HG03060 (cell line): ENCODE data around the gene DDR2.

Experiments used
- ATAC-seq: cut with Tn5 transposase; IDR thresholded peaks from one replicate; pipeline ENCODE4 v1.9.1; 2021; ENCODE audit warnings: low read depth, moderate number of reproducible peaks; ENCODE audit not compliant: unreplicated experiment

The DDR2 gene

GRCh38 chr1:162670928-162671663, 38.8 kb downstream of the DDR2 start:
- no peak for ATAC-seq

DNA sequence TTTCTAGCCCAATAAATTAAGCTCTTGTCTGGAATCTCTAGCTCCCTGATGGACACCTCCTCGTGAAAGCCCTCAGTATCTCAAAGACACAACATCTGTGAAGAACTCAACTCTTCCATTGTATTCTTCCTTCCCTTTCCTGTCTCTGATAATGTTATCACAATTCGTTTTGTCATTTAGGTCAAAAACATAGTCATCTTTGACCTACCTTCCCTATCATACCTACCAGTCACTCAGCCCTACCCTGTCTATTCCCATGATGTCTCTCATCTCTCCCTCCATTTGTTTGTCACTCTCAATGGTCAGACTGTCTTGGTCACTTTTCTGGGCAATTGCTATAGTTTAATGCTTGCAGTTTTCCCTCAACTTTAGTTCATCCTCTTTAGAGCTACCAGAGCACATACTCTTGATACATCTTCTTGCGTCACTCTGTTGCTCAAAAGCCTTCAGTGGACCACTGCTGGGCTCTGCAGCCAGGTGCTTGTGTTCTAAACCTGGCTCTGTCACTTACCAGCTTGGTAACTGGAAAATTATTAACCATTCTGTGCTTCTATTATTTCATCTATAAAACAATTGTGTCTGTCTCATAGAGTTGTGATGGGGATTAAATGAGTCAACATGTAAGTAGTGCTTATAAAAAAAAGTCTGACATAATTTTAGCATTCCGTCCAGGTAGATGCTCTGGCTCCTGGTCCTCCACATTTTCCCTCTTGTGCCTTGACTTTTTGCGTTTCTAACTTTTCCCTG, 39.6 kb downstream of the DDR2 start:
- ATAC-seq, result no peak

- no peak for ATAC-seq
Measured at GRCh38 chr1:162672622-162673260, 40.5 kb downstream of the DDR2 start.

DNA sequence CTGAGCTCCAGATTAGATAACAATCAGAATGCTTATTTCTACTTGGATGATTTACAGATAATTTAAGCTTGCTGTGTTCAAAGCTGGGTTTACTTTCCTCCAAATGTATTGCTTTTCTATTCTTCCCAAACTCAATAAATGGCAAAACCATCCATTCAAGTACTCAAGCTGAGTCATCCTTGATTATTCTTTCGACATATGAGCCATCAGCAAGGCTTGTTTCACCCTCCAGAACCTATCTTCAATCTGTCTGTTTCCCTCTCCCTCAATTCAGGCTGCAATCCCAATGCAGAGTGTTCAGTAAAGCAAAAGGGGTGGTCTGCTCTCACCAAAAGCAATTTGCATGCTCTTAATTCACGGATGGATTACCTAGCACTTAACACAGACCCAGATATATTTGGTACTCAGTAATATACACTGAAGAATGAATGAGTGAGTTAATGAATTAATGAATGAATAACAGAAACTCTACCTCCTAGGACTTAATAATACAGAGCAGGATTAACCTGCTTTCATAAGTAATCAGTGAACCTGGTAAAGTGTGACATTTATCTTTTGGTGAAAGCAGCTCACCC, 41.9 kb downstream of the DDR2 start:
- ATAC-seq, result no peak

GRCh38 chr1:162676087-162676486, 43.8 kb downstream of the DDR2 start:
- no peak for ATAC-seq

DNA sequence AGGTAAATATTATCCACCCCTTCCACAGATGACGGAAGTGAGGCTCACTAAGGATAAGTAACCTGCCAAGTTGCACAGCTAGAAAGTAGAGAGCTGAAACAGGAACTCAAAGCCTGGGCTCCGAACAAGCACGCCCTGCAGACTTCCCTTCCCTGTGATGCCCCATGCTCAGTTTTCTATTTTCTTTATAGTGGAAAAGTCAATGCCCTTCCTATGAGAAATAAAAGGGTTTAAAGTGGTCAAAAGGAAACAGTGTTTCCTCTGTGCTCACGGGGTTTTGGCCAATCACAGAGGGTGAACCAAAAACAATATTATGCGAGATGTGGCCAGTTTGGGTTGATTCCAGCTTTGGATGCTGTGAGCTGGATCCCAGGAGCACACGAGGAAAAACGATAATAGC, 44.5 kb downstream of the DDR2 start:
- no peak for ATAC-seq

- ATAC-seq, result no peak
Measured at GRCh38 chr1:162677607-162678371, 45.5 kb downstream of the DDR2 start.

DNA sequence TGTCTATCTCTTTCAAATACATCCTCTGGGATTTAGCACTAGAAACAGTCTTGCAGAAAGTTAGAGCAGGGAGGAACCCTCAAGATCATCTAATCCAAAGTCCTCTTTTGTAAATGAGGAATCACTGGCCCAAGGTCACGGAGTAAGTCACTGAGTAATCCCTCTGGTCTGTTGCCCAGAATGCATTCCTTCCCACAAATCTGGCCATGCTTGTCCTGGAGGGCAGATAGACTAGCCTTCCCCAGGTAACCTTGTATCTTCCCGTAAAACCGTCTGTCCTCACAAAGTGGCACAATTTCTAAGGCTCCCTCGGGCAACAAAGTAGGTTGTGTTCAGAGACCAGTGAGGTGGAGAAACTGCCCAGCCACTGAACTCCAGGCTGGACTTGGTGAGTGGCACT, 46.2 kb downstream of the DDR2 start:
- ATAC-seq, result no peak

DNA sequence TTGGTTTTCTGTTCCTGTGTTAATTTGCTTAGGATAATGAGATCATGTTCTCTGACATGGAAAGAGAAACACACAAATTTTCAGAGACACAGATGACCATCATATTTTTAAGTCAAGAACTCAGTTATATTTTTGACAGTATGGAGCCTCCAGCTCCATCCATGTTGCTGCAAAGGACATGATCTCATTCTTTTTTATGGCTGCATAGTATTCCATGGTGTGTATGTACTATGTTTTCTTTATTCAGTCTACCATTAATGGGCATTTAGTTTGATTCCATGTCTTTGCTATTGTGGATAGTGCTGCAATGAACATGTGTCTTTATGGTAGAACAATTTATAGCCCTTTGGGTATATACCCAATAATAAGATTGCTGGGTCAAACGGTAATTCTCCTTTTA, 47.0 kb downstream of the DDR2 start:
- ATAC-seq, result no peak

DNA sequence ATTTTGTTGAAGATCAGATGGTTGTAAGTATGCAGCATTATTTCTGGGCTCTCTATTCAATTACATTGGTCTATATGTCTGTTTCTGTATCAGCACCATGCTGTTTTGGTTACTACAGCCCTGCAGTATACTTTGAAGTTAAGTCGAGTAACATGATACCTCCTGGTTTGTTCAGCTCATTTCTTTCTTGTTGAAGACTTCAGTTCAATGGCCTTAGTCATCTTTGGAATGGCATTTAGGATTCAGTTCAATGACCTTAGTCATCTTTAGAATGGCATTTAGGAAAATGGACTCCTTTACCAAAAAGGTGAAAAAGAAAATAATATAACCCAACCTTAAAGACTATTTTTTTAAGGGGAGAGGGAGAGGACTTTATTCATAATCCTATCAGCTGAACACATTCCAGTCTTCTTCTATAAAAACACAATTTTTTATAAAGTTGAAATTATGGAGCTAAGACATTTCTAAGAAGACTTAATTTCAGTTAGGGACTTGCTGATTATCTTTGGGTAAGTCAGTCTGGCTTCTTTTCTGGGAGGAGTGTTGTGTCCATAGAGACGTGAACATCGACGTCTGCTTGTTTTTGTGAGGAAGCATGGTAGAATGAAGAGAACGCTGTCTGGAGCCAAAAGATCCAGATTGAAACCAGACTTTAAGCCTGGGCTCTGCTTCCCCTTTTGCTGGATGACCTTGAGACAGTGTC, 48.3 kb downstream of the DDR2 start:
- no peak for ATAC-seq

DNA sequence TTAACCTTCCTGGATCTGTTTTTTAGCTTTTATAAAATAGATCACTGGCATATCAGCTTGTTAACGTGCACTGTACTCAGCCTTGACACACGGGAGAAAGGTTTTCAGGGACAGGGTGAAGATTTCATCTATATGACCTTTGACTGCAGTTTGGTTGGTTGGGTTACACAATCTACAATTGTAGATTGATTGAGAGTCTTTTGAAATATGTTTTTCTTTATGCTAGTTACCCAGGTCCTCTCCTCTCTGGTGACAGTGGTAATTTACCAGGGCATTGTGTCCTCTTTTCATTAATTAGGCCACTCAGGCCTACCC, 48.8 kb downstream of the DDR2 start:
- no peak for ATAC-seq

DNA sequence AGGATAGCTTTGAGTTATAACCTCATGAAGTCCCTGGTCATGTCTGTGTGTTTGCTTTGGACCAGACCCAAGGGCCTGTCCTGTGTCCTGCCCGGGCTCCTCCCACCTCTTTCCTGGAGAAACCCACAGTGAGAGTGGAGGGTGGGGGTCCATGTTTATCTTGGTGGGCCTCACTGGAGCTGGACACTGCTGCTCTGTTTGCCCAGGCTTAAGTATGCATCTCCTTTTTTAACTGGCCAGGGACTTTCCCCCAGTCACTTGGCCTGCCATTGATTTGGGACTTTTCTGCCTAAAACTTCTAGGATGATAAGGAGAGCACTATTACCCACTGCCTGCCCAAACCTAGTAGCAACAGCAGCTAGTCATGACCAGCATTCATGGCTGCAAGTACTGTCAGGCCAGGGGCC, 49.8 kb downstream of the DDR2 start:
- ATAC-seq, result no peak

DNA sequence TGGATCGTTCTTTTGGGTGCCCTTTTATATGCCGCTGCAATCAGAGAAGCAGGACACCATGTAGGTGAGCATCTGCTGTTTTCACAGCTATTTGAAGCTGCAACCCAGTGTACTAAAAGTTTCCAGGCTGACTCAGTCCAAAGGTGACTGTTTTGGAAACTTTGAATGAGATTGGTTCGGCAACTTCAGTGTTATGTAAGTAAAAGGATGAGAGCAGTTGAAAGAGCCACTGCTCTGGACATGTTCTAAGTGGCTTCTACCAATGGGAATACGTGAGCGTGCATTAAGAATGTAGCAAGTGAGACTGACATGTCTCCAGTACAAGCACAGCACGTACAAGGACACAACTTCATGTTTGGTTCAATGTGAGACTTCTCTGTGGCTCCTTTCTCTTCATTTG, 55.6 kb downstream of the DDR2 start:
- no peak for ATAC-seq

DNA sequence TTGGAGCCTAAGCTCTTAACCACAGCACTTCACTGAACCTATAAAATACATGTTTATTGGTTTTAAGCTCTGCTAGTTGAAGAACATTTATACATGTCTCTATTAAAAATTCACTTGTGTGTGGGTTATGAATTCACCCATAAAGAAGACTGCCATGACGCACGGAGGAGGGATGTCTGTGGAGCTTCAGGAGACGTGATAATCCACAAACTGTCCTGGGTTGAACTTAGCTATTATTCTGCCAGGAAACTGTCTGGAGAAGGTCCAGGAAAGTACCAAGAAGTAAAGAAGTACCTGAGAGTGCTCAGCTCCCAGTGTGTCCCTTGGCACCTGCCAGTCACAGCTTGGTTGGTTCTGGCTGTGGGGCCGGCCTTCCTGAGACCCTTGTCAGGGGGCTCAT, 56.3 kb downstream of the DDR2 start:
- ATAC-seq, result no peak

- no peak for ATAC-seq
Measured at GRCh38 chr1:162688931-162689330, 56.7 kb downstream of the DDR2 start.

GRCh38 chr1:162689745-162690671, 57.7 kb downstream of the DDR2 start:
- ATAC-seq, result no peak

DNA sequence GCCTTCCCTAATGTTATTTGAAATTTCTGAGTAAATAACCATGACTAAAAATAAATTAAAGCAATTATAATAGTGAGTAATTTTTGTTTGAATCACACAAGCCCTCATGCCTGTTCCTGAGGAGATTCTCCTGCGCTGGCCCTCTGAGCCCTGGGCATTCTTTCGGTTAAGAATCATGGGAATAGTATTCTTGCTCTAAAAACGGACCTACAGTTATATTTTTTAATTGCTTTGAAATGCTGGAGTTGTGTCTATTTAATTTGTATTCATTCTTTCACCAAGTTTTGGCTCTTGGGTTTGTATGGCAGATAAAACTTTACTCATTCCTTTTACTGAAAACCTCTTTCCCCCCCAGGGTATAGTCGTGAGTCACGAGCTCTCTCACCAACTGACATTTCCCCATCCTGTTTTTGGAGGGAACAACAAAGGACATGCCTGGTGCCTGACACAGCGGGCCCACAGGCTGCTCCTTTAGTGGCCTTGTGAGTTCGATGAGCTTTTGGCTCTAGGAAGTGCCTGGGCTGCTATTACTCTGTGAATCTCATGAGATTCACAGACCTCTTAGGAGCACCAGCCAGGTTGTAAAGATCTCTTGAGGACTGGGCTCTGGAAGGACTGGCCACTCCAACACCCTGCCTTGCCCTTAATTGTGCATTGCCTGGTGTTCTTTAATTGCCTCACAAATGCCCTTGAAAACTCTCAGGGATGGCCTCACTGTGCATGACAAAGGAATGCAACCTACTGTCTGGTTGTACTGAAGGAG, 58.6 kb downstream of the DDR2 start:
- no peak for ATAC-seq

DNA sequence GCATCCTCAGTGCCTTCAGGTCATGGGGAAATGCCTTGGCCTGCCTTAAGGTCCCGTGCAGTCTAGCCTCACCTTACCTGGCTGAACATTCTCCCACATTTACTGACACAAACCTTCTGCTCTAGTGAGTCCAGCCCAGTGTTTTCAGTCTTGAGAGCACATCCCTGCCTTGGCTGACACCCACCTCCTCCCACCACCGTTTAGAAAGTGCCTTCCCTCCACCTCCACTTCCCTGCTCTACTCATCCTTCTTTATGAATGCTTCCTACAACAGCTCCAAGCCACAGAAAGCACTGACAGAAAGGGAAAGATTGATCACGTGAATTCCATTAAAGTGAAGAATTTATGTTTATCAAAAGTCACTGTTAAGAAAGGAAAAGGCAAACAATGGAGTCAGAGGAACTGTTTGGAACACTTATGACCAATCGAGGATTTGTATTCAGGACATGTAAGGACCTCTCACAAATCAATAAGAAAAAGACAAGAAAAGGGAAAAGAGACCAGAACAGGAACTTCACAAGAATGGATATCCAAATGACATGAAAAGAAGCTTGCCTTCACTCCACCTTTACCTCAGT, 59.8 kb downstream of the DDR2 start:
- no peak for ATAC-seq
